Measurements from ENCODE around the gene DNTTIP2. TPM values are rescaled to one million over a fixed set of nuclear protein-coding genes. Genes with fewer than 3 reads are reported as not detected.
"Not testable (repeated sequence)": the region's sequence is repeated elsewhere in the genome, so short reads cannot be mapped to it uniquely, and the experiment has no call there.

The DNTTIP2 gene
- total RNA-seq, 1 donor from 2014 or later: 32.0 TPM

GRCh38 chr1:93846206-93846991 is 32.6 kb downstream of the DNTTIP2 start:
- intact Hi-C loops (cut with DNase I): loop anchor here (10.0 kb wide), 4 partner anchors 222 to 542 kb away; no protein-coding TSS in a partner anchor
- ATAC-seq (ENCODE audit: poor library complexity) (peak; percentile 78), DNase-seq (peak; percentile 95)

GRCh38 chr1:93845538-93846205 is 33.3 kb downstream of the DNTTIP2 start:
- no peak for DNase-seq
- ATAC-seq (ENCODE audit: poor library complexity): no peak
- intact Hi-C loops (cut with DNase I): loop anchor here (10.0 kb wide), 4 partner anchors 221 to 541 kb away; no protein-coding TSS in a partner anchor

GRCh38 chr1:93844262-93845045 is 34.6 kb downstream of the DNTTIP2 start:
- intact Hi-C loops (cut with DNase I): loop anchor here (10.0 kb wide), 4 partner anchors 220 to 540 kb away; no protein-coding TSS in a partner anchor
- DNase-seq (no peak), ATAC-seq (ENCODE audit: poor library complexity) (no peak)

- DNase-seq (no peak), ATAC-seq (ENCODE audit: poor library complexity) (no peak)
- intact Hi-C loops (cut with DNase I): loop anchor here (10.0 kb wide), 4 partner anchors 218 to 538 kb away; no protein-coding TSS in a partner anchor
Measured at GRCh38 chr1:93842750-93843500, 36.1 kb downstream of the DNTTIP2 start.

GRCh38 chr1:93841771-93842170 is 37.2 kb downstream of the DNTTIP2 start:
- intact Hi-C loops (cut with DNase I): loop anchor here (10.0 kb wide), 4 partner anchors 217 to 537 kb away; no protein-coding TSS in a partner anchor
- DNase-seq (no peak), ATAC-seq (ENCODE audit: poor library complexity) (no peak)

- ATAC-seq (ENCODE audit: poor library complexity) (no peak), DNase-seq (no peak)
- intact Hi-C loops (cut with DNase I): loop anchor here (10.0 kb wide), 4 partner anchors 216 to 536 kb away; no protein-coding TSS in a partner anchor
Measured at GRCh38 chr1:93840956-93841482, 38.0 kb downstream of the DNTTIP2 start.

- no peak for ATAC-seq (ENCODE audit: poor library complexity)
- intact Hi-C loops (cut with DNase I): loop anchor here (10.0 kb wide), 4 partner anchors 215 to 535 kb away; no protein-coding TSS in a partner anchor
- no peak for DNase-seq
Measured at GRCh38 chr1:93839753-93840152, 39.3 kb downstream of the DNTTIP2 start.

GRCh38 chr1:93839307-93839706 is 39.7 kb downstream of the DNTTIP2 start:
- ATAC-seq (ENCODE audit: poor library complexity) (no peak), DNase-seq (no peak)
- intact Hi-C loops (cut with DNase I): no loop called here

GRCh38 chr1:93837961-93838360 is 41.0 kb downstream of the DNTTIP2 start:
- ATAC-seq (ENCODE audit: poor library complexity) (no peak), DNase-seq (no peak)
- intact Hi-C loops (cut with DNase I): no loop called here

- DNase-seq; intact Hi-C loops (cut with DNase I); ATAC-seq (ENCODE audit: poor library complexity): not testable (repeated sequence)
Measured at GRCh38 chr1:93833293-93833692, 45.7 kb downstream of the DNTTIP2 start.

GRCh38 chr1:93829061-93829460 is 49.9 kb downstream of the DNTTIP2 start:
- intact Hi-C loops (cut with DNase I): no loop called here
- no peak for ATAC-seq (ENCODE audit: poor library complexity)
- DNase-seq: no peak

GRCh38 chr1:93828367-93828755 is 50.6 kb downstream of the DNTTIP2 start:
- DNase-seq (no peak), ATAC-seq (ENCODE audit: poor library complexity) (no peak)
- intact Hi-C loops (cut with DNase I): no loop called here

GRCh38 chr1:93827633-93828366 is 51.2 kb downstream of the DNTTIP2 start:
- no peak for ATAC-seq (ENCODE audit: poor library complexity)
- no peak for DNase-seq
- intact Hi-C loops (cut with DNase I): no loop called here

- intact Hi-C loops (cut with DNase I): no loop called here
- no peak for ATAC-seq (ENCODE audit: poor library complexity)
Measured at GRCh38 chr1:93827128-93827527, 51.9 kb downstream of the DNTTIP2 start.

GRCh38 chr1:93824834-93825233 is 54.2 kb downstream of the DNTTIP2 start:
- intact Hi-C loops (cut with DNase I): no loop called here
- DNase-seq (no peak), ATAC-seq (ENCODE audit: poor library complexity) (no peak)

More at GRCh38 chr1:93827128-93827527, 51.9 kb downstream of the DNTTIP2 start:
- DNase-seq: no peak

- no peak for ATAC-seq (ENCODE audit: poor library complexity)
Measured at GRCh38 chr1:93822730-93823425, 56.1 kb downstream of the DNTTIP2 start.

More at GRCh38 chr1:93822730-93823425, 56.1 kb downstream of the DNTTIP2 start:
- intact Hi-C loops (cut with DNase I): no loop called here
- DNase-seq: no peak

Data from Right ventricle myocardium superior (tissue), 1 donor.